D721Med (cell line): ENCODE measurements around the gene SAMD5.

Experiments used
- DNase-seq: peaks from one replicate; pipeline ENCODE4 v3.0.0; 2011; ENCODE audit warnings: low spot score; ENCODE audit not compliant: insufficient read length
- FAIRE-seq: peaks from 2 replicates; lab custom pipeline; 2011; peaks lifted over from hg19 to GRCh38; lab: Jason Lieb, UNC
- CTCF ChIP-seq: IDR thresholded peaks from 2 replicates; pipeline ENCODE4 v1.5.1; 2012; ENCODE audit warnings: mild to moderate bottlenecking, control low read depth; ENCODE audit not compliant: insufficient read depth; ENCODE audit errors: missing control alignments

Gene SAMD5

GRCh38 chr6:147508042-147508865 is at the start of gene SAMD5:
TSS of gene SAMD5 (plus strand) at chr6:147508690. CDS start at chr6:147508929, 239 bp downstream.
- FAIRE-seq (no peak), DNase-seq (no peak)
- no peak for TF ChIP-seq CTCF

GRCh38 chr6:147459780-147460179 is 48.7 kb upstream of the SAMD5 start:
- TF ChIP-seq CTCF: no peak
- DNase-seq (no peak), FAIRE-seq (no peak)

GRCh38 chr6:147463651-147464050 is 44.8 kb upstream of the SAMD5 start:
- DNase-seq (no peak), FAIRE-seq (no peak)
- TF ChIP-seq CTCF: no peak

GRCh38 chr6:147467428-147467827 is 41.1 kb upstream of the SAMD5 start:
- FAIRE-seq (no peak), DNase-seq (no peak)
- TF ChIP-seq CTCF: no peak

- FAIRE-seq: no peak
- DNase-seq: no peak
- TF ChIP-seq CTCF: no peak
These were observed 40.6 kb upstream of the SAMD5 start for GRCh38 chr6:147467886-147468285.

GRCh38 chr6:147468634-147469033 is 39.9 kb upstream of the SAMD5 start:
- DNase-seq (no peak), FAIRE-seq (no peak)
- TF ChIP-seq CTCF: no peak

- FAIRE-seq: no peak
- no peak for DNase-seq
- no peak for TF ChIP-seq CTCF
These were observed 28.6 kb upstream of the SAMD5 start for GRCh38 chr6:147479857-147480256.
